ENCODE measurements around the gene HSD11B1.

HSD11B1 gene

DNA sequence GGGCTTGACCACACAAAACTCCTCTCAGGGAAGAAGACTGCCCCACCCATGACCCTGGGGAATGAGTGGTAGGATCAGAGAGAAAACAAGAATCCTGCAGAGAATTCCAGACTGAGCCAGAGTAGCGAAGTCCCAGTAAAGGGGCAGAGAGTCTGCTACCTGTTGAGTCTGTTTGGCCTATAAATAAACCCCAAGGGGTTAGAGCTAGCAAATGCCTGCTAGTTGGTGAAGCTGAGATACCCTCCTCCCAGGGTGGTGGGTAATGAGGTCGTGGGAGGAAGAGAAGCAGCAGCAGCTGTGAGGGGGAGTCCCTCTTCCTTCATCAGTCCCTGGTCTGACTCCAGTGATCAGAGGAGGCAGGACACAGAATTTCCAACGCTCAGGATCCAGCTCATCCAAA, 53.8 kb downstream of the HSD11B1 start:
- Histone ChIP-seq H3K79me2 (ENCODE audit: low read length) (peaks cover 23% of the 10 kb centered on the region), H3K27me3 (replicated peaks; ENCODE audit: insufficient read depth, low read length) (no peaks in the 10 kb centered on the region), H3K9me2 (replicated peaks; ENCODE audit: insufficient read depth, low read length) (no peaks in the 10 kb centered on the region), H4K20me1 (ENCODE audit: insufficient read depth, low read length) (no peaks in the 10 kb centered on the region), H3K9ac (ENCODE audit: low read length) (no peak overlapping the region), H3K27ac (ENCODE audit: low read length) (no peak overlapping the region), H3K9me3 (replicated peaks; ENCODE audit: insufficient read depth, low read length) (no peaks in the 10 kb centered on the region), H3F3A (ENCODE audit: insufficient read depth, low read length) (peaks cover 29% of the 10 kb centered on the region), H3K4me2 (ENCODE audit: low read depth, low read length) (no peak overlapping the region; the same call in 1 of the 2 replicates), H2AFZ (ENCODE audit: low read length) (no peak overlapping the region), H3K4me1 (ENCODE audit: low read length) (peaks cover 35% of the 10 kb centered on the region), H3K4me3 (ENCODE audit: low read length) (no peak overlapping the region), H3K36me3 (replicated peaks; ENCODE audit: insufficient read depth, low read length) (no peaks in the 10 kb centered on the region)
- TF ChIP-seq, protein P1, sequence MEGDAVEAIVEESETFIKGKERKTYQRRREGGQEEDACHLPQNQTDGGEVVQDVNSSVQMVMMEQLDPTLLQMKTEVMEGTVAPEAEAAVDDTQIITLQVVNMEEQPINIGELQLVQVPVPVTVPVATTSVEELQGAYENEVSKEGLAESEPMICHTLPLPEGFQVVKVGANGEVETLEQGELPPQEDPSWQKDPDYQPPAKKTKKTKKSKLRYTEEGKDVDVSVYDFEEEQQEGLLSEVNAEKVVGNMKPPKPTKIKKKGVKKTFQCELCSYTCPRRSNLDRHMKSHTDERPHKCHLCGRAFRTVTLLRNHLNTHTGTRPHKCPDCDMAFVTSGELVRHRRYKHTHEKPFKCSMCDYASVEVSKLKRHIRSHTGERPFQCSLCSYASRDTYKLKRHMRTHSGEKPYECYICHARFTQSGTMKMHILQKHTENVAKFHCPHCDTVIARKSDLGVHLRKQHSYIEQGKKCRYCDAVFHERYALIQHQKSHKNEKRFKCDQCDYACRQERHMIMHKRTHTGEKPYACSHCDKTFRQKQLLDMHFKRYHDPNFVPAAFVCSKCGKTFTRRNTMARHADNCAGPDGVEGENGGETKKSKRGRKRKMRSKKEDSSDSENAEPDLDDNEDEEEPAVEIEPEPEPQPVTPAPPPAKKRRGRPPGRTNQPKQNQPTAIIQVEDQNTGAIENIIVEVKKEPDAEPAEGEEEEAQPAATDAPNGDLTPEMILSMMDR (IDR thresholded peaks at IDR 0.05; ENCODE audit: low read length) = no peak
- TF ChIP-seq EZH2 (optimal IDR thresholded peaks at IDR 0.05; ENCODE audit: low read depth, low read length) = no peak
- no peak for TF ChIP-seq EZH2phosphoT487 (IDR thresholded peaks at IDR 0.05; ENCODE audit: low read length)
- DNase-seq = no peak

DNA sequence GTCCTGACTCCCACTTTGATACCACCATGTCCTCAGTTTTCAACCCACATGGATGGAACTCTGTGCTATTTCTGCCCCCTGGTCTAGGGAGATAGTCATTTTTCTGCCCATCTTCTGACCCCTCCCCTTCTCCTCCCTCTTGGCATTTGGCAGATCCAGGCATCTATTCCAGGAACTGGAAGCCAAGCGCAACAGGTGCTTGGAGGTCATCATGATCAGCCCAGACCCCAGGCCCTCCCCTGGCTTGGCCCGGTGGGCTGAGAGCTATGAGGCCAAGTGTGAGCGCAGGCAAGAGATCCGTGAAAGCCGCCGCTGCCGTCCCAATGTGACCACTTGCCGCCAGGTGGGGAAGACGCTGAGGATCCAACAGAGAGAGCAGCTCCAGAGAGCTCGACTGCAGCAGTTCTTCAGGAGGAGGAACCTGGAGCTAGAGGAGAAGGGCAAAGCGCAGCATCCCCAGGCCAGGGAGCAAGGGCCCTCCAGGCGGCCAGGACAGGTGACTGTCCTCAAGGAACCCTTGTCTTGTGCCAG, 55.2 kb downstream of the HSD11B1 start:
- H3K27ac ChIP-seq (ENCODE audit: low read length) = no peak overlapping the region
- H3K4me2 ChIP-seq (ENCODE audit: low read depth, low read length) = no peak overlapping the region
- no peaks in the 10 kb centered on the region for H3K9me2 ChIP-seq (replicated peaks; ENCODE audit: insufficient read depth, low read length)
- H3K4me3 ChIP-seq (ENCODE audit: low read length) = no peak overlapping the region
- no peak for DNase-seq
- no peaks in the 10 kb centered on the region for H3K36me3 ChIP-seq (replicated peaks; ENCODE audit: insufficient read depth, low read length)
- H3K9me3 ChIP-seq (replicated peaks; ENCODE audit: insufficient read depth, low read length) = no peaks in the 10 kb centered on the region
- H3K4me1 ChIP-seq (ENCODE audit: low read length) = peaks cover 34% of the 10 kb centered on the region
- H3K79me2 ChIP-seq (ENCODE audit: low read length) = peaks cover 23% of the 10 kb centered on the region
- H4K20me1 ChIP-seq (ENCODE audit: insufficient read depth, low read length) = no peaks in the 10 kb centered on the region
- peaks cover 26% of the 10 kb centered on the region for H3F3A ChIP-seq (ENCODE audit: insufficient read depth, low read length)
- no peak overlapping the region for H3K9ac ChIP-seq (ENCODE audit: low read length)
- H3K27me3 ChIP-seq (replicated peaks; ENCODE audit: insufficient read depth, low read length) = no peaks in the 10 kb centered on the region
- no peak overlapping the region for H2AFZ ChIP-seq (ENCODE audit: low read length)
- TF ChIP-seq, protein P1 (IDR thresholded peaks at IDR 0.05; ENCODE audit: low read length) = no peak
- TF ChIP-seq EZH2 (optimal IDR thresholded peaks at IDR 0.05; ENCODE audit: low read depth, low read length) (no peak), EZH2phosphoT487 (IDR thresholded peaks at IDR 0.05; ENCODE audit: low read length) (no peak)

DNA sequence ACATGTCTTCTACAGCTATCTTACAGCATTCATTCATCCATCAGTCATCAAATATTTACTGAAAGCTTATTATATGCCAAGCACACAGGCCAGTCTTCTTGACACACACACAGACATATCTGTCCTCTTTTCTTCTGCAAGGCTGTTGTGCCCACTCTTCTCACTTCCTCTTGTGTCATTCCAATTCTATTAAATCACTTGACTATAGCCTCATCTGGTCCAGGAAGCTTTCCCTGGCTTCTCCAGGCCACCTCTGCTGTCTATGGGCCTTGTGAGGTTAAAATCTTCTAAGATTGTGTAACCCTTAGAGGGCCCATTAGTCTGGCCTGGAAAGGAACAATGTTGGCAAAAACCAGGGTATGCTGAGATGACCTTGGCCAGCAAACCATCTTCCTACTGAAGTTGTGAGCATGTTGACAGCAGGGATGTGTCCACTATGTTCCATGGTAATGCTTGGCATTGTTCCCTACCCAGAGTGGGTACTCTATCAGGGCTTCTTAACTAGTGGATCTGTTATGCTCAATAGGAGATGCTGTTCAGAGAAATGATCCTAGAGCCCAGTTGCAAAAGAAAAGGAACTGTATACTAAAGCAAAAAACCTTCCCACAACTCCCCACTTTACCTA, 56.5 kb downstream of the HSD11B1 start:
- Histone ChIP-seq H3K79me2 (ENCODE audit: low read length) (peaks cover 23% of the 10 kb centered on the region), H3F3A (ENCODE audit: insufficient read depth, low read length) (peaks cover 19% of the 10 kb centered on the region), H3K9me3 (replicated peaks; ENCODE audit: insufficient read depth, low read length) (no peaks in the 10 kb centered on the region), H4K20me1 (ENCODE audit: insufficient read depth, low read length) (no peaks in the 10 kb centered on the region), H3K27me3 (replicated peaks; ENCODE audit: insufficient read depth, low read length) (no peaks in the 10 kb centered on the region), H3K9me2 (replicated peaks; ENCODE audit: insufficient read depth, low read length) (no peaks in the 10 kb centered on the region), H2AFZ (ENCODE audit: low read length) (no peak overlapping the region), H3K9ac (ENCODE audit: low read length) (no peak overlapping the region), H3K36me3 (replicated peaks; ENCODE audit: insufficient read depth, low read length) (no peaks in the 10 kb centered on the region), H3K4me2 (ENCODE audit: low read depth, low read length) (no peak overlapping the region), H3K27ac (ENCODE audit: low read length) (no peak overlapping the region), H3K4me1 (ENCODE audit: low read length) (peaks cover 32% of the 10 kb centered on the region), H3K4me3 (ENCODE audit: low read length) (no peak overlapping the region)
- no peak for DNase-seq
- TF ChIP-seq, protein P1 (IDR thresholded peaks at IDR 0.05; ENCODE audit: low read length) = no peak
